Gastrocnemius medialis (tissue), 4 donors: ENCODE measurements around the gene KCNG1.

Experiments
- CTCF ChIP-seq, 5 experiments: fragments of 450-650 bp in 3 of 5; fragments of 200-600 bp in 2 of 5; sonication (generic) in 2 of 5; IDR thresholded peaks in 4 of 5; conservative IDR thresholded peaks in 1 of 5; 1 replicate in 4 of 5; 2 replicates in 1 of 5; pipeline ENCODE4 v1.5.1; 2016 to 2019; ENCODE audit warnings: antibody characterized with exemption in 5 of 5, mild to moderate bottlenecking in 3 of 5, moderate library complexity in 3 of 5
- POLR2A ChIP-seq, 2 donors: fragments of 450-650 bp; IDR thresholded peaks; one replicate each; pipeline ENCODE4 v1.6.1; 2017; ENCODE audit warnings: antibody characterized with exemption in 2 of 2, mild to moderate bottlenecking in 2 of 2, moderate library complexity in 2 of 2

- TF ChIP-seq POLR2A (IDR thresholded peaks at IDR 0.05) (no peak), CTCF (IDR thresholded peaks at IDR 0.05 in 4 of 5, conservative IDR thresholded peaks at IDR 0.05 in 1 of 5) (peak in 2 of 5 experiments; percentile 16 to 19)
Observed at GRCh38 chr20:50992733-50993457, 30.0 kb downstream of the KCNG1 start.
